H1 (cell line): ENCODE measurements around the gene ZNF385B. TPM values are rescaled to one million over a fixed set of nuclear protein-coding genes. Genes with fewer than 3 reads are reported as not detected.
A peak's percentile ranks its signal among the peaks of the same experiment; 100 is the strongest.

ENCODE experiments used
- CBX5 ChIP-seq: fragments of 300-800, 300-1000 bp; sonication (generic); IDR thresholded peaks from 2 replicates; pipeline ENCODE4 v1.7.1; 2016; ENCODE audit warnings: antibody characterized with exemption, low read length, low read depth
- CBX8 ChIP-seq: fragments of 300-800, 300-1000 bp; sonication (generic); IDR thresholded peaks from 2 replicates; pipeline ENCODE4 v1.7.1; 2016; ENCODE audit warnings: low read depth, low read length, borderline replicate concordance
- CREB1 ChIP-seq: IDR thresholded peaks from 2 replicates; pipeline ENCODE4 v1.6.1; 2012; ENCODE audit warnings: inconsistent platforms
- RXRA ChIP-seq: IDR thresholded peaks from 2 replicates; pipeline ENCODE4 v1.6.1; 2011; ENCODE audit warnings: low read depth, mild to moderate bottlenecking, low read length, moderate library complexity; ENCODE audit not compliant: insufficient read depth
- SP1 ChIP-seq: IDR thresholded peaks from 2 replicates; pipeline ENCODE4 v1.6.1; 2011; ENCODE audit warnings: low read depth, low read length
- polyA plus RNA-seq, 7 experiments: library from polyadenylated mRNA; depleted of rRNA in 3 of 7; stranded (reverse) in 5 of 7; unstranded in 2 of 7; fragments of >200 nt in 5 of 7; fragments of 200-250 nt in 2 of 7; gene quantifications; 1 replicate in 5 of 7; 2 replicates in 1 of 7; 4 replicates in 1 of 7; pipeline versions ENCODE4 v1.2.1 to v1.2.3, GENCODE V29; 2011 to 2013; ENCODE audit warnings: missing spikeins in 2 of 7, mixed read lengths in 2 of 7
- total RNA-seq: library from RNA; stranded (reverse); fragmentation: NEBNext Ultra II Directional; extraction: Animal tissue kit (Norgen Biotek cat#: 25700); gene quantifications from 2 replicates; pipeline ENCODE4 v1.2.1, GENCODE V29; 2021
- TF ChIP-seq, protein P1 (sequence below): IDR thresholded peaks from 2 replicates; pipeline ENCODE4 v1.6.1; 2012; ENCODE audit warnings: inconsistent platforms
- TF ChIP-seq, protein P2 (sequence below): IDR thresholded peaks from 2 replicates; pipeline ENCODE4 v1.6.1; 2011; ENCODE audit warnings: low read length, improper control_type of control experiment
- TF ChIP-seq, protein P3 (sequence below), 3 experiments: IDR thresholded peaks; 1 replicate in 2 of 3; 2 replicates in 1 of 3; pipeline versions ENCODE4 v1.5.1 to v1.6.1; 2011; ENCODE audit warnings: low read length in 3 of 3, mild to moderate bottlenecking in 3 of 3, inconsistent platforms in 2 of 3, low read depth in 1 of 3, moderate library complexity in 1 of 3; ENCODE audit not compliant: insufficient read depth in 1 of 3; ENCODE audit errors: control extremely low read depth in 1 of 3
- TF ChIP-seq, protein P4 (sequence below): IDR thresholded peaks from 2 replicates; pipeline ENCODE4 v1.6.1; 2012; ENCODE audit warnings: inconsistent platforms

Gene ZNF385B
- total and polyA plus RNA-seq, 2 of the 8 experiments (the other 6 are each of a cell fraction or from before 2014, with no cell fraction given): 1.1 to 3.7 TPM

DNA sequence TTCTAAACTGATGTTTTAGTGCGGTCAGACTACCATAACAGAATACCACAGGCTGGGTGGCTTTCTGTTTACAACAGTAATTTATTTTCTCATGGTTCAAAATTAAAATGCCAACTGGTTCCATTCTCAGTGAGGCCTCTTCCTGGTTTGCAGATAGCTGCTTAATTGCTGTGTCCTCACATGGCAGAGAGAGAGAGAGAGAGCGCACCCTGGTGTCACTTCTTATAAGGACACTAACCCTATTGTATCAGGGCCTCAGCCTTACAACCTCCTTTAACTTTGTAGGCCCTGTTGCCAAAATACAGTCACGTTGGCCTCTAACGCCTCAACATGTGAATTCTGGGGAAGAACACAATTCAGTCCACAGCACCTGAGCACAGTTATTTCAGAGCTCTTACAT, 37.5 kb upstream of the ZNF385B start (continued):
- TF ChIP-seq CREB1: no peak
- no peak for TF ChIP-seq CBX8
- TF ChIP-seq, protein P1, sequence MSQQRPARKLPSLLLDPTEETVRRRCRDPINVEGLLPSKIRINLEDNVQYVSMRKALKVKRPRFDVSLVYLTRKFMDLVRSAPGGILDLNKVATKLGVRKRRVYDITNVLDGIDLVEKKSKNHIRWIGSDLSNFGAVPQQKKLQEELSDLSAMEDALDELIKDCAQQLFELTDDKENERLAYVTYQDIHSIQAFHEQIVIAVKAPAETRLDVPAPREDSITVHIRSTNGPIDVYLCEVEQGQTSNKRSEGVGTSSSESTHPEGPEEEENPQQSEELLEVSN: peak; percentile 28; the same call in 1 of the 2 replicates
- TF ChIP-seq, protein P2, sequence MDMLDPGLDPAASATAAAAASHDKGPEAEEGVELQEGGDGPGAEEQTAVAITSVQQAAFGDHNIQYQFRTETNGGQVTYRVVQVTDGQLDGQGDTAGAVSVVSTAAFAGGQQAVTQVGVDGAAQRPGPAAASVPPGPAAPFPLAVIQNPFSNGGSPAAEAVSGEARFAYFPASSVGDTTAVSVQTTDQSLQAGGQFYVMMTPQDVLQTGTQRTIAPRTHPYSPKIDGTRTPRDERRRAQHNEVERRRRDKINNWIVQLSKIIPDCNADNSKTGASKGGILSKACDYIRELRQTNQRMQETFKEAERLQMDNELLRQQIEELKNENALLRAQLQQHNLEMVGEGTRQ: no peak
- TF ChIP-seq CBX5: no peak
- TF ChIP-seq SP1: no peak
- no peak for TF ChIP-seq RXRA
- TF ChIP-seq, protein P3, sequence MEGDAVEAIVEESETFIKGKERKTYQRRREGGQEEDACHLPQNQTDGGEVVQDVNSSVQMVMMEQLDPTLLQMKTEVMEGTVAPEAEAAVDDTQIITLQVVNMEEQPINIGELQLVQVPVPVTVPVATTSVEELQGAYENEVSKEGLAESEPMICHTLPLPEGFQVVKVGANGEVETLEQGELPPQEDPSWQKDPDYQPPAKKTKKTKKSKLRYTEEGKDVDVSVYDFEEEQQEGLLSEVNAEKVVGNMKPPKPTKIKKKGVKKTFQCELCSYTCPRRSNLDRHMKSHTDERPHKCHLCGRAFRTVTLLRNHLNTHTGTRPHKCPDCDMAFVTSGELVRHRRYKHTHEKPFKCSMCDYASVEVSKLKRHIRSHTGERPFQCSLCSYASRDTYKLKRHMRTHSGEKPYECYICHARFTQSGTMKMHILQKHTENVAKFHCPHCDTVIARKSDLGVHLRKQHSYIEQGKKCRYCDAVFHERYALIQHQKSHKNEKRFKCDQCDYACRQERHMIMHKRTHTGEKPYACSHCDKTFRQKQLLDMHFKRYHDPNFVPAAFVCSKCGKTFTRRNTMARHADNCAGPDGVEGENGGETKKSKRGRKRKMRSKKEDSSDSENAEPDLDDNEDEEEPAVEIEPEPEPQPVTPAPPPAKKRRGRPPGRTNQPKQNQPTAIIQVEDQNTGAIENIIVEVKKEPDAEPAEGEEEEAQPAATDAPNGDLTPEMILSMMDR (IDR thresholded peaks at IDR 0.05; ENCODE audit: control extremely low read depth in 1 of 3, insufficient read depth in 1 of 3, low read depth in 1 of 3, low read length in 3 of 3): peak; percentile 2 to 81 (median 69)
- TF ChIP-seq, protein P4, sequence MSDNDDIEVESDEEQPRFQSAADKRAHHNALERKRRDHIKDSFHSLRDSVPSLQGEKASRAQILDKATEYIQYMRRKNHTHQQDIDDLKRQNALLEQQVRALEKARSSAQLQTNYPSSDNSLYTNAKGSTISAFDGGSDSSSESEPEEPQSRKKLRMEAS: peak; percentile 54; the same call in 1 of the 2 replicates
